HCT116 (cell line): ENCODE measurements around the gene NTN5. TPM values are rescaled to one million over a fixed set of nuclear protein-coding genes. Genes with fewer than 3 reads are reported as not detected.

Experiments
- ATAC-seq: fragments of 200-7000 bp; cut with Tn5 transposase; 2 replicates; pipeline ENCODE4 v1.9.1; 2020; ENCODE audit warnings: mild to moderate bottlenecking, moderate library complexity
- BruUV-seq: library from RNA; stranded (reverse); fragments of 400-500 nt; replicated peaks from 2 replicates; lab custom pipeline; 2021; lab: Mats Ljungman, UMichigan
- CTCF ChIA-PET: fragments of 300-600 bp; sonication (Branson Sonifier 250); formaldehyde crosslinking; loops from one replicate; lab custom pipeline; 2021; ENCODE audit warnings: antibody characterized with exemption; lab: Charles Lee
- POLR2A ChIA-PET: fragments of 300-600, 350-600 bp; sonication (Branson Sonifier 250); formaldehyde crosslinking; loops from one replicate; lab custom pipeline; 2021; ENCODE audit warnings: antibody characterized with exemption; lab: Charles Lee
- RAD21 ChIA-PET, 2 experiments: fragments of 300-600 bp; sonication (Branson Sonifier 250); formaldehyde crosslinking; loops; one replicate each; lab custom pipeline; 2023; ENCODE audit warnings: low total read pairs in 2 of 2; ENCODE audit not compliant: uncharacterized antibody in 2 of 2, unreplicated experiment in 2 of 2, low non-redundant PET in 1 of 2; lab: Charles Lee
- DNase-seq: peaks from one replicate; pipeline ENCODE4 v3.0.0-alpha.2; 2010; ENCODE audit warnings: low read depth, low spot score
- H2AFZ ChIP-seq: fragments of 200-600 bp; shearing (Covaris generic), sonication (generic); 2 replicates; pipeline ENCODE4 v1.6.1; 2017; ENCODE audit warnings: low read depth, mixed run types, mixed read lengths, antibody characterized with exemption, low read length; ENCODE audit not compliant: poor library complexity, severe bottlenecking
- H3K27ac ChIP-seq: 2 replicates; pipeline ENCODE4 v1.5.1; 2012; ENCODE audit warnings: low read depth, low read length
- H3K27me3 ChIP-seq: fragments of 200-600 bp; sonication (generic); 2 replicates; pipeline ENCODE4 v1.6.1; 2016; ENCODE audit warnings: mixed run types, low read length, mixed read lengths; ENCODE audit not compliant: insufficient read depth
- H3K36me3 ChIP-seq, 2 experiments: fragments of 200-500 bp in 1 of 2; fragments of 200-600 bp in 1 of 2; sonication (Bioruptor generic) in 1 of 2; sonication (generic) in 1 of 2; 2 replicates each; pipeline versions ENCODE4 v1.5.1 to v1.6.1; 2014 to 2016; ENCODE audit warnings: low read length in 2 of 2, inconsistent platforms in 1 of 2, mixed read lengths in 1 of 2, mixed run types in 1 of 2; ENCODE audit not compliant: insufficient read depth in 2 of 2, control insufficient read depth in 1 of 2
- H3K4me1 ChIP-seq, 2 experiments: fragments of 200-600 bp in 1 of 2; sonication (generic) in 1 of 2; 2 replicates each; pipeline versions ENCODE4 v1.5.1 to v1.6.1; 2012 to 2017; ENCODE audit warnings: low read length in 2 of 2, inconsistent platforms in 1 of 2, mild to moderate bottlenecking in 1 of 2, mixed read lengths in 1 of 2, mixed run types in 1 of 2, moderate library complexity in 1 of 2; ENCODE audit not compliant: insufficient read depth in 2 of 2, control insufficient read depth in 1 of 2
- H3K4me2 ChIP-seq: fragments of 200-600 bp; sonication (generic); 2 replicates; pipeline ENCODE4 v1.6.1; 2017; ENCODE audit warnings: mixed run types, low read length, mixed read lengths
- H3K4me3 ChIP-seq, 2 experiments: fragments of 200-600 bp in 1 of 2; sonication (generic) in 1 of 2; replicated peaks in 1 of 2; 2 replicates each; pipeline ENCODE4 v1.5.1; 2011 to 2016; ENCODE audit warnings: low read length in 2 of 2, control low read depth in 1 of 2, low read depth in 1 of 2, mild to moderate bottlenecking in 1 of 2, mixed read lengths in 1 of 2, mixed run types in 1 of 2
- H3K79me2 ChIP-seq: fragments of 200-600 bp; sonication (generic); 2 replicates; pipeline ENCODE4 v1.6.1; 2017; ENCODE audit warnings: mild to moderate bottlenecking, mixed run types, low read length, moderate library complexity, mixed read lengths; ENCODE audit not compliant: insufficient read depth
- H3K9ac ChIP-seq: fragments of 200-600 bp; sonication (generic); 2 replicates; pipeline ENCODE4 v1.6.1; 2016; ENCODE audit warnings: low read length, mixed read lengths
- H3K9me2 ChIP-seq: fragments of 200-600 bp; sonication (generic), shearing (Covaris generic); 2 replicates; pipeline ENCODE4 v1.6.1; 2017; ENCODE audit warnings: mixed run types, mild to moderate bottlenecking, moderate library complexity; ENCODE audit not compliant: insufficient read depth
- H3K9me3 ChIP-seq, 2 experiments: fragments of 200-500 bp in 1 of 2; fragments of 200-600 bp in 1 of 2; sonication (Bioruptor generic) in 1 of 2; sonication (generic) in 1 of 2; 2 replicates each; pipeline ENCODE4 v1.6.1; 2014 to 2017; ENCODE audit warnings: low read length in 2 of 2, mixed read lengths in 2 of 2, inconsistent platforms in 1 of 2, low read depth in 1 of 2, mild to moderate bottlenecking in 1 of 2, mixed run types in 1 of 2, moderate library complexity in 1 of 2; ENCODE audit not compliant: control insufficient read depth in 1 of 2, insufficient read depth in 1 of 2
- H4K20me1 ChIP-seq: fragments of 200-600 bp; sonication (generic), shearing (Covaris generic); 2 replicates; pipeline ENCODE4 v1.6.1; 2017; ENCODE audit warnings: mixed run types, mild to moderate bottlenecking, moderate library complexity; ENCODE audit not compliant: insufficient read depth
- EZH2 ChIP-seq: fragments of 200-600 bp; sonication (generic); IDR thresholded peaks from 2 replicates; pipeline ENCODE4 v1.6.1; 2017; ENCODE audit warnings: antibody characterized with exemption, mixed run types
- POLR2A ChIP-seq: IDR thresholded peaks from 2 replicates; pipeline ENCODE4 v1.7.0; 2011; ENCODE audit warnings: borderline replicate concordance; ENCODE audit not compliant: insufficient read depth, insufficient read length; ENCODE audit errors: extremely low read depth
- POLR2AphosphoS5 ChIP-seq: IDR thresholded peaks from 2 replicates; pipeline ENCODE4 v1.6.1; 2011; ENCODE audit warnings: mild to moderate bottlenecking, low read depth, low read length, moderate library complexity
- SIN3A ChIP-seq: IDR thresholded peaks from 2 replicates; pipeline ENCODE4 v1.6.1; 2012; ENCODE audit warnings: low read depth
- SRF ChIP-seq: IDR thresholded peaks from 2 replicates; pipeline ENCODE4 v1.6.1; 2012; ENCODE audit warnings: low read depth
- YY1 ChIP-seq: IDR thresholded peaks from 2 replicates; pipeline ENCODE4 v1.6.1; 2011; ENCODE audit warnings: low read length, low read depth, moderate library complexity, mild to moderate bottlenecking; ENCODE audit not compliant: insufficient replicate concordance; ENCODE audit errors: extremely low read depth
- ZBTB33 ChIP-seq: IDR thresholded peaks from 2 replicates; pipeline ENCODE4 v1.6.1; 2011; ENCODE audit warnings: mild to moderate bottlenecking, low read length, moderate library complexity; ENCODE audit not compliant: insufficient replicate concordance; ENCODE audit errors: extremely low read depth
- ZFX ChIP-seq: fragments of 450-650 bp; IDR thresholded peaks from 2 replicates; pipeline ENCODE4 v1.6.1; 2017
- intact Hi-C: fragments of 100-400 bp; cut with micrococcal nuclease; formaldehyde crosslinking; loops from 2 replicates; pipeline ENCODE4 v1.10.0; 2022
- total RNA-seq: library from RNA; stranded (reverse); gene quantifications from one replicate; pipeline ENCODE4 v1.2.1, GENCODE V29; 2021; ENCODE audit not compliant: unreplicated experiment

NTN5 gene
- total RNA-seq, 1 experiment from 2014 or later = 3.1 TPM

- BruUV-seq = no TSS peak
- CTCF ChIA-PET = interaction anchor here (0.7 to 1.0 kb wide), 2 partner anchors 11 to 140 kb away, joined by 3 to 4 read pairs; partner anchors contain the start of genes RPL18 and SPHK2
Measured at GRCh38 chr19:48630296-48631063, 42.3 kb downstream of the NTN5 start.

More at GRCh38 chr19:48630296-48631063, 42.3 kb downstream of the NTN5 start:
- Histone ChIP-seq H3K36me3 (peaks cover 2 to 13% of the 10 kb centered on the region in 2 experiments; a peak in 1 of 4 replicates), H3K4me2 (peak overlapping the region; percentile 63), H3K9ac (peak overlapping the region; percentile 51; the same call in 1 of the 2 replicates), H4K20me1 (no peaks in the 10 kb centered on the region), H3K27ac (peak overlapping the region; percentile 57), H3K9me2 (no peaks in the 10 kb centered on the region), H3K4me3 (peak overlapping the region; percentile 15 to 32; a peak in 2 of 4 replicates), H3K79me2 (peaks cover 12% of the 10 kb centered on the region), H3K9me3 (no peaks in the 10 kb centered on the region), H2AFZ (no peak overlapping the region), H3K27me3 (no peaks in the 10 kb centered on the region), H3K4me1 (peaks cover 47 to 64% of the 10 kb centered on the region in 2 experiments)
- POLR2A ChIA-PET = interaction anchor here (1.3 to 2.0 kb wide), 6 partner anchors 10 to 21 kb away, joined by 4 to 22 read pairs (median 6); partner anchors contain the start of genes CA11, RPL18 and SPHK2
- TF ChIP-seq POLR2A = peak; percentile 77
- TF ChIP-seq YY1 = no peak
- no peak for TF ChIP-seq POLR2AphosphoS5
- no peak for TF ChIP-seq SIN3A
- TF ChIP-seq SRF = no peak
- TF ChIP-seq ZFX = no peak; the same call in 1 of the 2 replicates
- no peak for TF ChIP-seq ZBTB33
- no peak for TF ChIP-seq EZH2
- RAD21 ChIA-PET = interaction anchor here in 1 of 2 experiments (0.9 kb wide), 1 partner anchor 11 kb away, joined by 3 read pairs; the partner anchor contains the start of genes RPL18 and SPHK2
- intact Hi-C loops = no loop called here
- no peak for DNase-seq
- peak; percentile 0; the same call in 1 of the 2 replicates for ATAC-seq
